T-helper 1 cell treated with Interleukin-12 subunit alpha and Interleukin-12 subunit beta and Interleukin-4 antibody, amounts not matched to agents 30 ng/mL and 1 ng/mL, for 36 hours (primary cell): ENCODE results near the gene B3GALT6. TPM values are rescaled to one million over a fixed set of nuclear protein-coding genes. Genes with fewer than 3 reads are reported as not detected.
"Not testable (repeated sequence)": the region's sequence is repeated elsewhere in the genome, so short reads cannot be mapped to it uniquely, and the experiment has no call there.

Source experiments
- intact Hi-C: fragments of 100-400 bp; cut with micrococcal nuclease; formaldehyde crosslinking; loops from one replicate; pipeline ENCODE4 v1.15.1; 2024
- total RNA-seq: library from RNA; stranded (reverse); gene quantifications from 2 replicates; pipeline ENCODE4 v1.2.3, GENCODE V29; 2022

B3GALT6 gene
- total RNA-seq: 30.8 and 32.5 TPM in 2 replicates

DNA sequence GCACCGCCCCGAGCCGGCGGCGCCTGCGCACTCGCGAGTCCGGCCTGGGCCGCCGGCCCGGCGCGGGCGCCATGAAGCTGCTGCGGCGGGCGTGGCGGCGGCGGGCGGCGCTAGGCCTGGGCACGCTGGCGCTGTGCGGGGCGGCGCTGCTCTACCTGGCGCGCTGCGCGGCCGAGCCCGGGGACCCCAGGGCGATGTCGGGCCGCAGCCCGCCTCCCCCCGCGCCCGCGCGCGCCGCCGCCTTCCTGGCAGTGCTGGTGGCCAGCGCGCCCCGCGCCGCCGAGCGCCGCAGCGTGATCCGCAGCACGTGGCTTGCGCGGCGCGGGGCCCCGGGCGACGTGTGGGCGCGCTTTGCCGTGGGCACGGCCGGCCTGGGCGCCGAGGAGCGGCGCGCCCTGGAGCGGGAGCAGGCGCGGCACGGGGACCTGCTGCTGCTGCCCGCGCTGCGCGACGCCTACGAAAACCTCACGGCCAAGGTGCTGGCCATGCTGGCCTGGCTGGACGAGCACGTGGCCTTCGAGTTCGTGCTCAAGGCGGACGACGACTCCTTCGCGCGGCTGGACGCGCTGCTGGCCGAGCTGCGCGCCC, at the start of gene B3GALT6:
Gene B3GALT6 (plus strand): TSS at position 30 of the 588 bp plus-strand sequence. CDS start 42 bp downstream, at position 72.
- intact Hi-C loops: loop anchor here (5.0 kb wide), 1 partner anchor 75 kb away; the partner anchor contains the start of genes ACAP3 and PUSL1

DNA sequence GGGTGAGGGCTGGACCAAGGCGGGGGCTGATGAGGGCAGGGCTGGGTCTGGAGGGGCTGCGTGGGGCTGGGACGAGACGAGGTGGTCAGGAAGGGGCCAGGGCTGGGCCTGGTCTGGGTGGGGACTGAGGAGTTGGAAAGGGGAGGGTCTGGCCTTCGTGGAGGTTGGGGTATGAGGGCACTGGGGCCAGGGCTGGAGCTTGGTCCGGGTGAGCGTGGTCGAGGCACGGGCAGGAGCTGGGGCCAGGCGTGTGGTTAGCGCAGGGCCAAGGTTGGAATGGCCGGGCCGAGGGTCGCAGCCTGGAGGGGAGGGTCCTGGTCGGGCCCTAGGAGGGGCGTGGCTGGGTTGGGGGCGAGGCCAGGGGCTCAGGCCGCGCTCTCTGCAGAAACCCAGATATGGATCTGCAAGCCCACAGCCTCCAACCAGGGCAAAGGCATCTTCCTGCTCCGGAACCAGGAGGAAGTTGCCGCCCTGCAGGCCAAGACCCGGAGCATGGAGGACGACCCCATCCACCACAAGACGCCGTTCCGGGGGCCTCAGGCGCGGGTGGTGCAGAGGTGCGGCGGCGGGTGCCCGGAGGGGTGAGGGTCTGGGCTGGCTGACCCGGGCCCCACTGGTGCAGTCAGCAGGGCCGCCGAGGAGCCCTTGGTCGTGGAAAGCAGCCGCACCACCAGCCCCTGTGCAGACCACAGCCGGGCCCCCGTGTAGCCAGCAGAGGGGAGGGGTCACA, 49.4 kb upstream of the B3GALT6 start:
- intact Hi-C loops: no loop called here

DNA sequence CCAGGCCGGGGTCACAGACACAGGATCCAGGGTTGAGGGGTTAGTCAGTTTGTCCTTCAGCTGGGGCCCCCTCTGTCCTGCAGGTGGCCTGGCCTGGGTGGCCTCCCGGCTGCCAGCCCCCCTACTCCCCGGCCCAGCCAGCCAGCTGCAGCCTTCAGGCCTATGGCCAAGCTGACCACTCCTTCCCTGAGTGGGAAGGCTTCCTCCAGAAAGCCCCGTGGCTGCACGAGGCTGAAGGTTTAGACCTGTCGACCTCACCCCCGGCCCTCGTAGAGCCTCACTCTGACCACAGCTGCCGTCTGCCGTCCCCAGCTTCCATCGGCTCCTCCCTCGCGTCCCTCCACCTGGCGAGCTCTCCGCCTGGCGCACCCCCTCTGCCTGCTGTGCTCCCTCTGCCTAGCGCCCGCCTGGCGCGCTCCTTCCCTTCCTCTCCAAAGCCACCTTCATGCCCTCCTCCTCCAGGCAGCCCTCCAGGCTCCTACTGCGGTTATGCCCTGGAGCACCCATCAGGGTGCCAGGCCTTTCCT, 48.8 kb upstream of the B3GALT6 start:
- intact Hi-C loops: no loop called here

- intact Hi-C loops: no loop called here
Observed at GRCh38 chr1:1183833-1184775, 47.9 kb upstream of the B3GALT6 start.

DNA sequence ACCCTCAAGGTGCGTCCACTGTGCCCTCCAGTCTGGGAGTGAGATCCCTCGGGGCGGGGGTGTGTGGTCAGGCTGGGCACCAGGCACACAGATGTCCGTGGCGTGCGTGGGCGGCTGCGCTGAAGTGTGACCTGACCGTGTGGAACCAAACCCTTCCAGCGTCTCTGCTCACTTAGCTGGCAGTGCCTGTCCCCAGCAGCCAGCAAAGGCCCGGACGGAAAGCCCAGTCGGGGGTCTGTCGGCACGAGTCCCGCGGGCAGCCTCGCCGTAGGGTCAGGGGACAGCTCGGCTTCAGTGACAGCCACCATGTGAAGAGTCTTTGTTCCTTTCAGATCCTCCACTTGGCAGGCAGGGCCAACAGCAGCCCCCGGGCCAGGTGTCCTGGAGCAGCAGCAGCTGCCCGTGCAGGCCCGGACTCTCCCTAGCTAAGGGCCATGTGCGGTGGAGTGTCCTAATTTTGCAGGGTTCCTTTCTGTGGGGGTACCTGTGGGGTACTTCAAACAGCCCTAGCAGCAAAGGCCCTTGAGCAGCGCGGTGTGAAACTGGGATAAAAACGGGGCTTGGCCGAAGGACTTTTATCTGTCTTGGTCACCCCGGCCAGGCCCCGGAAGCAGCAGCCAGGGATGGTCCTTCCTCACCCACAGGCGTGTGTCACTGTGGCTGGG, 46.8 kb upstream of the B3GALT6 start:
- intact Hi-C loops: no loop called here

GRCh38 chr1:1187938-1188337, 44.1 kb upstream of the B3GALT6 start:
- intact Hi-C loops: no loop called here

DNA sequence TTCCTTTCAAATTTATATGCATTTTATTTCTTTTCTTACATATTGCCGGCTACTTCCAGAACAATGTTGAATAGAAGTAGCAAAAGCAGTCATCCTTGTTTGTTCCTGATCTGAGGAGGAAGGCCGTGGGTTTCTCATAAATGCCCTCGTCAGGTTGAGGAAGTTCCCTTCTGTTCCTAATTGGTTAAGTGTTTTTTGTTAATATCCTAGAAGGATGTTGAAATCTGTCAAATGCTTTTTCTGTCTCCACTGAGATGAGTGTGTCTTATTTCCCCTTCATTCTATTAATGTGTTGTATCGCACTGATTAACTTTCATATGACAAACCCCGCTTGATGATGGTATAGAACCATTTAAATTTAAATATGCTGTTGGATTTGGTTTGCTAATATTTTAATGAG, 42.9 kb upstream of the B3GALT6 start:
- intact Hi-C loops: no loop called here

GRCh38 chr1:1191734-1192133, 40.3 kb upstream of the B3GALT6 start:
- intact Hi-C loops: no loop called here

DNA sequence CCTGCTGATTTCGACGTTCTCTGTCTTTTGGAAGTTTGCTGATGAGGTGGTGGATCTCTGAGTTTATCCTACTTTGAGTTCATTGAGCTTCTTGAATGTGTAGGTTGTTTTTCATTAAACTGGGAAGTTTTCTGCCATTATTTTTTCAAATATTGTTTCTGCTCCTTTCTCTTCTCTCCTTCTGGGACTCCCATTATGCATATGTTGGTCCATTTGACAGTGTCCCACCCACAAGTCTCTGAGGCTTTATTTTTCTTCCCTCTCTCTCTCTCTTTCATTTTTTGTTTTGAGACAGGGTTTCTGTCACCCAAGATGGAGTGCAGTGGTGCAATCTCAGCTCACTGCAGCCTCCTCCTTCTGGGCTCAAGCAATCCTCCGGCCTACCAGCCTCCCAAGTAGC, 37.3 kb upstream of the B3GALT6 start:
- intact Hi-C loops: no loop called here

DNA sequence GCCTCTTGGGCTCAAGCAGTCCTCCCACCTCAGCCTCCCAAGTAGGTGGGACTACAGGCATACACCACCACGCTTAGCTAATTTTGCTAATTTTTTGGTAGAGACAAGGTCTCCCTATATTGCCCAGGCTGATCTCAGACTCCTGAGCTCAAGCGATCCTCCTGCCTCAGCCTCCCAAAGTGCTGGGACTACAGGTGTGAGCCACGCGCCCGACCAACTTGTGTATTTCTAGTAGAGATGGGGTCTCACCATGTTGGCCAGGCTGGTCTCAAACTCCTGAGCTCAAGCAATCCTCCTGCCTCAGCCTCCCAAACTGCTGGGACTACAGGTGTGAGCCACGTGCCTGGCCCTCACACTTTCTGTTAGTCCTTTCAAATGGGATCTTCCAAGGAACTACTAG, 36.3 kb upstream of the B3GALT6 start:
- intact Hi-C loops: not testable (repeated sequence)

GRCh38 chr1:1196431-1197187, 35.4 kb upstream of the B3GALT6 start:
- intact Hi-C loops: no loop called here

- intact Hi-C loops: no loop called here
Observed at GRCh38 chr1:1197188-1197500, 34.9 kb upstream of the B3GALT6 start.

DNA sequence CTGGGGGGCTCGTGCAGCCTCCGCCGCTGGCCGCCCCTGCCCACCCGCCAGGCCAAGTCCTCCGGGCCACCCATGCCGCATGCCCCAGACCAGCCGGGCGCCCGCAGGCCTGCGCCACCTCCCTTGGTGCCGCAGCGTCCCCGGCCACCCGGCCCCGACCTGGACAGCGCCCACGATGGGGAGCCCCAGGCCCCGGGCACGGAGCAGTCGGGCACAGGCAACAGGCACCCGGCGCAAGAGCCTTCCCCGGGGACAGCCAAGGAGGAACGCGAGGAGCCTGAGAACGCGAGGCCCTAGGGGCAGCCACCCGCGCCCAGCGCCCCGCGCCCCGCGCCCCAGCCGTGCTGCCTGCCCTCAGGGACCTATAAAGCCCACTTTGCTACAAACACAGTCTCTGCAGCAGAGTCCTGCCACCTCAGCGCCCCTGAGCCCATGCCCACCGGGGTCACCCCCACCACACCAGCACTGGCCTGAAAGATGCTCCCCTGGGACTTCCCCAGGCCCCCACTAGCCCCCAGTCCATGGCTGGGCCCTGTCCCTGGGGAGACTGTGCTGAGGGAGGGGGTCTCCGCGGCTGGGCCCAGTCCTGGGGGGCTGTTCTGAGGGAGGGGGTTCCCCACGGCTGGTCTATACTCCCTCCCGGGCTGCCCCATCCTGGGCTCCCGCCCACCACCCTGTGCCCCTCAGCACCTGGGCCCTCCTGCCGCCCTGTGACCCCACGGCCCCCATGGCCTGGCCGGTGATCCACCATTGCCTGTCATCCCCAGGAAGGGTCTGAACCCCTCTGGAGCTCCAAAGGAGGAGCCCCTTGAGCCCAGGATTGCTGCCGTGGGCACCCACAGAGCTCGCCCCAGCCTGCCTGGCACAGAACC, 34.2 kb upstream of the B3GALT6 start:
- intact Hi-C loops: no loop called here

- intact Hi-C loops: no loop called here
Observed at GRCh38 chr1:1198423-1199140, 33.5 kb upstream of the B3GALT6 start.

GRCh38 chr1:1199141-1199960, 32.7 kb upstream of the B3GALT6 start:
- intact Hi-C loops: no loop called here

GRCh38 chr1:1199961-1200875, 31.8 kb upstream of the B3GALT6 start:
- intact Hi-C loops: loop anchor here (1.0 kb wide), 1 partner anchor 56 kb away; no protein-coding TSS in a partner anchor
